GM12892 (cell line): ENCODE measurements around the gene SMIM22.

ENCODE experiments used
- POLR2A ChIP-seq: IDR thresholded peaks from 2 replicates; pipeline ENCODE4 v1.6.1; 2011; ENCODE audit warnings: low read depth, low read length, control low read depth
- TAF1 ChIP-seq: IDR thresholded peaks from 2 replicates; pipeline ENCODE4 v1.6.1; 2011; ENCODE audit warnings: low read depth, mild to moderate bottlenecking, control low read depth, low read length, borderline replicate concordance

DNA sequence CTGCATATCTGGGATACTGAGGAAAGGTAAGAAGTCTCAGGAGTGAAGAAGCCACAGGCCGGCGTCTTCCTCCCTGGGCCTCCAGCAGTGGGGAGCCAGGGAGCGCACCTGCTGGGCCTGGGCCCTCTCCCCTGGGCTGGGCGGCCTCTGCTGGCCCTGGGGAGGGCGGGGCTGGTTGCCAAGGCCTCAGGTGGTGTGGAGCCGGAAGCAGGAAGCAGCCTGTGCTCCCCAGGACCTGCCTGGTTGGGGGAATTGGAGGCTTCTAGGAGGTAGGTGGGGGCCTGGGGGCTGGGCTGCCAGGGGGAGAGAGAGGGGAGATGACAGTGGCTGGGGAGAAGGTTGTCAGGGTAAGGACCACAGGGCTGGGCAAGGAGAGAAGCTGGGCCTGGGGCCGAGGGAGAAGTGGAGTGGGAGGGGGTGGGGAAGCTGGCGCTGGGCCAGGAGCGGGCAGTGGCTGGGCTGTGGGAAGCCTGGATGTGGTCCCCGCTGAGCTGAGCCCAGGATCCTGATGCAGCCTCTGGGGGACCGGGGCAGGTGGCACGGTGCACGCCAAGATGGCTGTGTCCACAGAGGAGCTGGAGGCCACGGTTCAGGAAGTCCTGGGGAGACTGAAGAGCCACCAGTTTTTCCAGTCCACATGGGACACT, at the start of gene SMIM22:
- no peak for TF ChIP-seq POLR2A
- no peak for TF ChIP-seq TAF1
